ENCODE data around the gene NEK6.

The NEK6 gene

GRCh38 chr9:124332361-124333202, 74.8 kb downstream of the NEK6 start:
- no peak for TF ChIP-seq EZH2phosphoT487 (IDR thresholded peaks at IDR 0.05; ENCODE audit: low read depth)
- TF ChIP-seq, protein P1, sequence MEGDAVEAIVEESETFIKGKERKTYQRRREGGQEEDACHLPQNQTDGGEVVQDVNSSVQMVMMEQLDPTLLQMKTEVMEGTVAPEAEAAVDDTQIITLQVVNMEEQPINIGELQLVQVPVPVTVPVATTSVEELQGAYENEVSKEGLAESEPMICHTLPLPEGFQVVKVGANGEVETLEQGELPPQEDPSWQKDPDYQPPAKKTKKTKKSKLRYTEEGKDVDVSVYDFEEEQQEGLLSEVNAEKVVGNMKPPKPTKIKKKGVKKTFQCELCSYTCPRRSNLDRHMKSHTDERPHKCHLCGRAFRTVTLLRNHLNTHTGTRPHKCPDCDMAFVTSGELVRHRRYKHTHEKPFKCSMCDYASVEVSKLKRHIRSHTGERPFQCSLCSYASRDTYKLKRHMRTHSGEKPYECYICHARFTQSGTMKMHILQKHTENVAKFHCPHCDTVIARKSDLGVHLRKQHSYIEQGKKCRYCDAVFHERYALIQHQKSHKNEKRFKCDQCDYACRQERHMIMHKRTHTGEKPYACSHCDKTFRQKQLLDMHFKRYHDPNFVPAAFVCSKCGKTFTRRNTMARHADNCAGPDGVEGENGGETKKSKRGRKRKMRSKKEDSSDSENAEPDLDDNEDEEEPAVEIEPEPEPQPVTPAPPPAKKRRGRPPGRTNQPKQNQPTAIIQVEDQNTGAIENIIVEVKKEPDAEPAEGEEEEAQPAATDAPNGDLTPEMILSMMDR (IDR thresholded peaks at IDR 0.05; ENCODE audit: low read depth, low read length) = no peak
- no peaks in the 10 kb centered on the region for H3K9me3 ChIP-seq (ENCODE audit: insufficient read depth, low read length)
- H3K36me3 ChIP-seq (replicated peaks; ENCODE audit: low read depth, low read length) = peaks cover 70% of the 10 kb centered on the region
- H4K20me1 ChIP-seq (ENCODE audit: insufficient read depth, low read length) = peaks cover 10% of the 10 kb centered on the region; the same call in 1 of the 2 replicates
- H3K27me3 ChIP-seq (ENCODE audit: low read depth, low read length) = no peaks in the 10 kb centered on the region
- H3K4me1 ChIP-seq (ENCODE audit: low read length) = no peaks in the 10 kb centered on the region
- no peak overlapping the region for H3K9ac ChIP-seq (ENCODE audit: low read length)
- H2AFZ ChIP-seq (ENCODE audit: low read depth, low read length) = no peak overlapping the region
- H3K4me2 ChIP-seq (ENCODE audit: low read length) = no peak overlapping the region
- H3K79me2 ChIP-seq (ENCODE audit: low read length) = no peaks in the 10 kb centered on the region
- H3K27ac ChIP-seq (ENCODE audit: low read length) = no peak overlapping the region
- no peak overlapping the region for H3K4me3 ChIP-seq (ENCODE audit: low read length)

DNA sequence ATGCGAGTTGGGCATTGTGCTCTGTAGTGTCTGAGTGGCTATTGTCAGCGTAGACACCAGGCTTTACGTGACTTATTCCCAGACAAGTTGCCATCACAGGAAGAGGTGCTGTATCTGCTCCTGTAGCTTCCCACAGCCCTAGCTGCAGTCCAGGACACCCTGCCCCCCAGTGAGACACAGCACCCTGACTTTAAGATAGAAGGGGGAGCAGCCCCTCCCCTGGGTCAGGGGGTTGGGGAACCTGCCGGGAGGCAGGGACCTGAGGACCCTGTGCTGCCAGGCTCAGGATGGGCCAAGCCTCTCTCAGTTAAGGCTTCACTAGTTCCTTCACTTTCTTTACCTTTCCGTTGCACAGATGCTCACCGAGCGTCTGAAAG, 75.4 kb downstream of the NEK6 start:
- no peak overlapping the region for H3K4me2 ChIP-seq (ENCODE audit: low read length)
- H3K27me3 ChIP-seq (ENCODE audit: low read depth, low read length) = no peaks in the 10 kb centered on the region
- no peak overlapping the region for H3K9ac ChIP-seq (ENCODE audit: low read length)
- no peak overlapping the region for H3K27ac ChIP-seq (ENCODE audit: low read length)
- H3K36me3 ChIP-seq (replicated peaks; ENCODE audit: low read depth, low read length) = peaks cover 70% of the 10 kb centered on the region
- H3K9me3 ChIP-seq (ENCODE audit: insufficient read depth, low read length) = no peaks in the 10 kb centered on the region
- H3K4me1 ChIP-seq (ENCODE audit: low read length) = no peaks in the 10 kb centered on the region
- no peak for TF ChIP-seq EZH2phosphoT487 (IDR thresholded peaks at IDR 0.05; ENCODE audit: low read depth)
- TF ChIP-seq, protein P1 (IDR thresholded peaks at IDR 0.05; ENCODE audit: low read depth, low read length) = no peak
- no peak overlapping the region for H3K4me3 ChIP-seq (ENCODE audit: low read length)
- no peak overlapping the region for H2AFZ ChIP-seq (ENCODE audit: low read depth, low read length)
- H3K79me2 ChIP-seq (ENCODE audit: low read length) = no peaks in the 10 kb centered on the region
- peaks cover 11% of the 10 kb centered on the region; the same call in 1 of the 2 replicates for H4K20me1 ChIP-seq (ENCODE audit: insufficient read depth, low read length)

DNA sequence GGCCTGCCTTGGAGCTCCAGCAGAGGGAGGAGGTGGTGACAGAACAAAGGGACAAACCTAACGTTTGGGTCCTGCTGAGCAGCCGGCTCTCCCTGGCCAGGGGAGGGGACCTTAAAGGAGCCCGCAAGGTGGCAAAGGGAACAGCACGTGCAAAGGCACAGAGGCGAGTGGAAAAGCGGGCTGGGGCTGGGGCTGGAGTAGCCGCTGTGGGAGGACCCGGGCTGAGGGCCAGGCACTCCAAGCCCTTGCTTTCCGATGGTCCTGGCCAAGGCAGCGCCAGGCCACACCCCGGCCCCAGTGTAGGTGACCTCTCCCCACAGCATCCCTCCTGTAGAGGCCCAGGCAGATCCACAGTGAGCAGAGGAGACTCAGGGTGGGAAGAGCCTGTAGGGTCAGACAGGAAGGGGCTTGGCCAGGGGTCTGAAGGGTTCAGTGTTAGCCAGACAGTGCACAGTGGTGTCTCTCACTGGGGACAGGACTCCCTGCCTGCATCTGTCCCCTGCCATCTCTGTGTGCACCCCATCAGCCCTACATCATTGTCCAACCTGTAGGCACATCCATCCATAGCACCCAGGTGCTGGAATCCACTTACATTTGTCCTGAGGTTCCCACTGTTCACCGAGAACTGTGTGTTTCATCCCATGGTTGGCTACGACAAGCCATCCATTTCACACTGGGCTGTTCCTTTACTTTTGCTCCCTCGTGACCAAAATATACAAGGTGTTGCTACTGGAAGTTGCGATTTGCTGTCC, 77.0 kb downstream of the NEK6 start:
- H3K9me3 ChIP-seq (ENCODE audit: insufficient read depth, low read length) = no peaks in the 10 kb centered on the region
- H3K4me3 ChIP-seq (ENCODE audit: low read length) = no peak overlapping the region
- no peaks in the 10 kb centered on the region for H3K27me3 ChIP-seq (ENCODE audit: low read depth, low read length)
- no peaks in the 10 kb centered on the region for H3K79me2 ChIP-seq (ENCODE audit: low read length)
- peaks cover 66% of the 10 kb centered on the region for H3K36me3 ChIP-seq (replicated peaks; ENCODE audit: low read depth, low read length)
- no peak overlapping the region for H2AFZ ChIP-seq (ENCODE audit: low read depth, low read length)
- H3K4me1 ChIP-seq (ENCODE audit: low read length) = no peaks in the 10 kb centered on the region
- no peak overlapping the region for H3K27ac ChIP-seq (ENCODE audit: low read length)
- no peak overlapping the region for H3K4me2 ChIP-seq (ENCODE audit: low read length)
- peaks cover 7% of the 10 kb centered on the region; the same call in 1 of the 2 replicates for H4K20me1 ChIP-seq (ENCODE audit: insufficient read depth, low read length)
- TF ChIP-seq, protein P1 (IDR thresholded peaks at IDR 0.05; ENCODE audit: low read depth, low read length) = no peak
- TF ChIP-seq EZH2phosphoT487 (IDR thresholded peaks at IDR 0.05; ENCODE audit: low read depth) = no peak
- H3K9ac ChIP-seq (ENCODE audit: low read length) = no peak overlapping the region

DNA sequence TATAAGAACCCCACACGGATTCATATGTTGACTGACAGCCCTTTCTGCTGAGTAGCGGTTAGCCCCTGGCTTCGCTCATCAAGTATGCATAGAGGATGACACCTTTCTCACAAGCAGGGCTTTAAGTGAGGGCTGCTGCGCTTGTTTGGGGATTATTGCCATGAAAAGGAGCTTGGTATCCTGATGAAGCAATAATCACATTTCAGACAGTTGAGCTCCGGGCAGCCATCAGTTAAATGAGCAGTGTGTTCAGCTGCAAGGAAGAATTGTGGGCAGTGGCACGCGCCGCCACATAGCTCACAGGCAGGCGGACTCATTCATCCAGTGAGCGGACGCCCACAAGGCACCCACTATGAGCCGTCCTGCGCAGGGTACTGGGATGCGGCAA, 77.6 kb downstream of the NEK6 start:
- Histone ChIP-seq H4K20me1 (ENCODE audit: insufficient read depth, low read length) (0 out of 2 replicates have a peak, but pooled peaks cover 6% of the 10 kb centered on the region), H3K9ac (ENCODE audit: low read length) (no peak overlapping the region), H3K9me3 (ENCODE audit: insufficient read depth, low read length) (no peaks in the 10 kb centered on the region), H3K4me2 (ENCODE audit: low read length) (no peak overlapping the region), H3K79me2 (ENCODE audit: low read length) (no peaks in the 10 kb centered on the region), H2AFZ (ENCODE audit: low read depth, low read length) (no peak overlapping the region), H3K4me3 (ENCODE audit: low read length) (no peak overlapping the region), H3K27me3 (ENCODE audit: low read depth, low read length) (no peaks in the 10 kb centered on the region), H3K36me3 (replicated peaks; ENCODE audit: low read depth, low read length) (peaks cover 66% of the 10 kb centered on the region), H3K4me1 (ENCODE audit: low read length) (no peaks in the 10 kb centered on the region), H3K27ac (ENCODE audit: low read length) (no peak overlapping the region)
- TF ChIP-seq EZH2phosphoT487 (IDR thresholded peaks at IDR 0.05; ENCODE audit: low read depth) = no peak
- TF ChIP-seq, protein P1 (IDR thresholded peaks at IDR 0.05; ENCODE audit: low read depth, low read length) = no peak
